MV-4-11 (cell line): ENCODE results near the gene CDH23.

Experiments used
- DNase-seq: peaks from one replicate; lab custom pipeline; 2025; lab: John Stamatoyannopoulos, UW

The CDH23 gene

DNA sequence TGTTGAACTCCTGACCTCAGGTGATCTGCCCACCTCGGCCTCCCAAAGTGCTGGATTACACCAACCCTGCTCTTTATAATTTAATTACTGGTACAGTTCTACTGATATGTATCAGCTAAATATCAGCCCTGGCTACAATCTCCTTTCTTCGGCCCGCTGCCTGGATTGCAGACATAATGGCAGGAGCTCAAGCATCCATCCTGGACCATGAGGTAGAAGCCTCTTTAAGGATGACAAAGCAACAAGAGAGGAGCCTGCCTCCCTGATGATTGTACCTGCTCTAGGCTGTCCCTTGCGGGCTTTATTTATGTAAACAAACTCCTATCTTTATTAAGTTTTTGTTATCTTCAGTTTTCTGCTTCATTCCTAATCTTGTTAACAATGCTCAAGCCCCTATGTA is 459.9 kb downstream of the CDH23 start:
- no peak for DNase-seq

DNA sequence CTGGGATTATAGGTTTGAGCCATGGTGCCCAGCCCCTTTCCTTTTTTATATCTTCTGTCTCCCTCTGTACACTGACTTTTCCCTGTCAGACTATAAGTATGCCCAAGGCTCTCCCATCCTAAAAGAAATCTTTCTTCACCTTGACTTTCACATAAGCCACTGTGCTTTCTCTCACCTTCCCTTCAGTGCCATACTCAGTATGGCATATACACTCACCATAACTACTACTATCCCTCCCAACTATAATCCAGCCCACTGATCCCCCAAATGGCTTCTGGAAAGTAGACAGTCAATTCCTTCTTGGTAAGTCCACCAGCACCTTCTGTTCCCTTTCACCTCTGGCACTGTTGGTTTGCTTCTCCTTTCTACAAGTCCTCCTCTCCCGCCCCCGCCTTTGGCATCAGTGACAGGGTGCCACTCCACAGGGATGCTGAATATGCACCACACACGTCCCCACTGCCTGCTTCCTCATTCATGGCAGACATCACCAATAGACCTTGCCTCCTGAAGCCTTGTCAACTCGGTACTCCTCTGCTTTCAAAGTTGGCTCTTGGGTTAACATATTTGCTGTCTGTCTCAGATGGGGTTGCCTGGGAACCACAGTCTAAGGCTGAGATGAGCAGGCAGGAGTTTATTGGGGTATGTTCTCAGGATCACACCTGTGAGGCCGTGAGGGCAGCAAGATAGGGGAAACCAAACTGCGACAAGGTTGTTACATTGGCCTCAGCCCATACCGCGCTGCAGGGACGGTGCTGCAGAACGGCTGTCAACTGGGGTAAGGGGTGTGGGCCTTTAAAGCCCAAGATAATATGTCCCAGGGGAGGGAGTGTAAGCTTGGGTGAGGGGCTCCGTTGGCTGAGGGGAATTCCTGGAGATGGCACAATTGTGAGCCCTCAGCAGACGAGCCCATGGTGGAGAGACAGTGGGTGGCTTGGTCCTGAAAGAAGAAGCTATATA is 461.5 kb downstream of the CDH23 start:
- peak; percentile 42 for DNase-seq

DNA sequence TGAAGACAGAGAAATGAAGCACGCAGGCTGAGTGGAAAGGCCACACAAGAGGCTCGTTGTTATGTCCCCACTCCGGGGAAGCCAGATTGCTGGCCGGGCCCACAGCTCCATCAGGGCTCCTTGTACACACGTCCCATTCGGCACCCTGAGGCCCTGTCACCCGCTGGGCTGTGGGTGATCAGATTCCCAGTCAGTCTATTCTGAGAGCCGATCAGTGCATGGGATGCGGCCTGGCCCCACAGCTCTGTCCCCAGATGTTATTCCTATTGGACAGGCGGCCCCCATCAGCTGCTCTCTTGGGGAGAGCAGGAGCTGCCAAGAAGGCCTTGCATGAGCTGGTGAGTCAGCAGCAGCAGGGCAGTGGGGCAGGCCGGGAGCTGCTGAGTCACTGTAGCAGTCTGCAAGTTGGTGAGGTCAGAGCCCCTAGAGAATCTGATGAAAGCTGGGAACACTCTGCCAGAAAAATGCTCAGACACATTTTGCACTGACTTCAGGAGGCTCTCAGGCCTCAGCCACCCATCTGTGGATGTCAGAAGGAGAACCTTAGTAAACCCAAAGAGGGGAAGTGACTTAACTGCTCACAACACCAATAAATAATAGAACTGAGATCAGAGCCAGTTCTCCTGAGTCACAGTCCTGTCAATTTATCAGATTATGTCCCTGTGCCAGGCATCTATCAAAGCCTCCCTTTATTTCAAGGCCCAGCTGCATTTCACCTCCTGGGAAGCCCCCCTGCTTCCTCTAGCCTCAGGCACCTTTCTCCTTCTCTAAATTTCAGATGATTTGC is 463.7 kb downstream of the CDH23 start:
- peak; percentile 97 for DNase-seq

DNA sequence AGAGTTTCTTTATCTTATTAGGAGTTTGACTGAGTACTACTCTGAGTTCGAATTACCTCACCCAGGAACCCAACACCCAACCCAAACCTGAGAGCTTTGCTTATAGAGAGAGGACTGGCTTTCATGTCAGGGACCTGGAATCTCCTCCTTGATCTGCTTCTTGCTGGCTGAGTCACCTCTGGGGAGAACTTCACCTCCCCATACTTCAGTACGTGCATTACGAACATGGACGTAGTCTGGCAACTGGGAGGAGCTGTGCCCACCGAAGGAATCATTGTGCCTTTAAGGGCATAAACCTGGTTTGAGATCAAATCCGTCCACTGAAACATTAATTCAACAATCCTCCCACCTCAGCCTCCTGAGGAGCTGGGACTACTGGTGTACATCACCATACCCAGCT is 466.5 kb downstream of the CDH23 start:
- no peak for DNase-seq

DNA sequence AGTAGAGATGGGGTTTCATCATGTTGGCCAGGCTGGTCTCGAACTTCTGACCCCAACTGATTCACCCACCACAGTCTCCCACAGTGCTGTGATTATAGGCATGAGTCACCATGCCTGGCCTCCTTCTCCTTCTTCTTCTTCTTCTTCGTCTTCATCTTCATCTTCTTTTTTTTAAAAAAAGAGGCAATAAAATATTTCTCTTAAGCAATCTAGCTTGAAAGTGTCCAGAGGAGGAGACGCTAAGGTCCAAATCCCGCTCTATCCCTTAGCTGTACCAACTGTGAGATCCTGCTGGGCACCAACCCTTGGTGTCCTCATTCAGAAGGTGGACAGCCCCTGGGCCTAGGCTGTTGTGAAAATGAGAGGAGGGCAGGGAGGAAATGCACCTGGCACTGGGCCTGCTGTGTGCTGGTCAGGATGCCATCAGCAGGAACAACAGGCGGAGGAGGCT is 468.2 kb downstream of the CDH23 start:
- DNase-seq, result peak; percentile 87
